Limb (tissue), 2 donors: ENCODE results near the gene SRSF1.
"Not testable (repeated sequence)": the region's sequence is repeated elsewhere in the genome, so short reads cannot be mapped to it uniquely, and the experiment has no call there.

Experiments
- DNase-seq, 2 donors: peaks; one replicate each; pipeline ENCODE4 v3.0.0-alpha.2; 2016; ENCODE audit errors: extremely low spot score in 2 of 2

The SRSF1 gene

DNA sequence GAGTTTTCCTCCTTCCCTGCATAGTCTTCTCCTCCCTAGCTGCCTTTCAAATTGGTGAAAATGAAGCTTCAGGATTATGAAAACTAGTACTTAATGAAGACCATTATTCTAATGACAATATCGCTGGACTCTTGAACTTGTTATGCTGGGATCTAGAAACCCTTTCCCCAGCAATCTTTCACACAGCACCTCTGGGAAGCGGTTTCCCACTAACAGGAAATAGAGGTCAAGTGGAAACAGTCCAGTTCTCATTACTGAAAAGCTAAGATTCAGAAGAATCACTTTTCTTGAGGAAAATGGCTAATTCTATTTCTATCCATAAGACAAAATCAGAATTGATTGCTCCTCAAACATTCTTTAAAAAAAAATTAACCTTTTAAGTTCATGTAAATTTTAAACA, 17.0 kb downstream of the SRSF1 start:
- no peak for DNase-seq

DNA sequence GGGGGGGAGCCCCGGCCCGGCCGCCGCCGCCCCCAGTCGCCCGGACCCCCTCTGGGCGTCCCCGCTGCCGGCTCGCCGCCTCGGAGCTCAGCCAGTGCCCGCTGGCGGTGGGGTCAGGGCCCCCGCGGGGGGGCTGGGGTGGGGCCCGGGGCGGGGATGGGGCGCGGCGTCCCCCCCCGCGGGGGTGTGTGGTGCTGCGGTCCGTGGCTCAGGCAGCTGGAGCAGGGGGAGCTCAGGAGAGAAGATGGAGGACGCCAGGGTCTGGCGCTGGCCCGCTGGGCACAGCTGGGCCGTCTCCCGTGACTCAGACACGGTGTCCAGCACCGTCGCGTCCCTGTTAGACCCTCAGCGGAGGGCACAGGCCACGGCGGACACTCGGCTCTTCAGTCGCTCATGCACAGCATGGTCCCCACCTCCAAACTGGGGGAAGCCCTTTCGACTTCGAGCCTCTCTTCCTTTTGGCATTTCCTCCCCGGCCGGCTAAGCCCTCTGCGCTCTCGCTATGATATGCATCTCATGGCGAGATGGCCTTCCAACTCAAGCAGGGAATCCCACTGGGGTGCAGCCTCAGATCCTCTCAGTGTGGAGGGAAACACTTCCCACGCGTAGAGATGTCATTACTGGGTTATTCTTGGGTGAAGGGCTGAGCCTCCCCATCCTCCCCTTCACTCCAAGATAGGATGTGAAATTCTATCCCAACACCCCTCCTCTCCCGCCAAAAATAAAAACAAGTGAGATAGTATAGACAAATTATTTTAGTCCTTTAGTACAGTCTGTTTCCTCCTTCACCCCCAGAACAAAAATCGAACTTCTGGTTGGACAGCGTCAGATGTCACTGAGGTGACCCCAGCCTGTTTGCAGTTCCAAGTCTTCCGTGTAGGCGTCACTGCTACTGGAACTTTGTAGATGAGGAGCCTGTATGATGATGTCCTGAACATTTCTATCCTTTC, 18.5 kb downstream of the SRSF1 start:
- DNase-seq, result peak; percentile 81 to 87

DNA sequence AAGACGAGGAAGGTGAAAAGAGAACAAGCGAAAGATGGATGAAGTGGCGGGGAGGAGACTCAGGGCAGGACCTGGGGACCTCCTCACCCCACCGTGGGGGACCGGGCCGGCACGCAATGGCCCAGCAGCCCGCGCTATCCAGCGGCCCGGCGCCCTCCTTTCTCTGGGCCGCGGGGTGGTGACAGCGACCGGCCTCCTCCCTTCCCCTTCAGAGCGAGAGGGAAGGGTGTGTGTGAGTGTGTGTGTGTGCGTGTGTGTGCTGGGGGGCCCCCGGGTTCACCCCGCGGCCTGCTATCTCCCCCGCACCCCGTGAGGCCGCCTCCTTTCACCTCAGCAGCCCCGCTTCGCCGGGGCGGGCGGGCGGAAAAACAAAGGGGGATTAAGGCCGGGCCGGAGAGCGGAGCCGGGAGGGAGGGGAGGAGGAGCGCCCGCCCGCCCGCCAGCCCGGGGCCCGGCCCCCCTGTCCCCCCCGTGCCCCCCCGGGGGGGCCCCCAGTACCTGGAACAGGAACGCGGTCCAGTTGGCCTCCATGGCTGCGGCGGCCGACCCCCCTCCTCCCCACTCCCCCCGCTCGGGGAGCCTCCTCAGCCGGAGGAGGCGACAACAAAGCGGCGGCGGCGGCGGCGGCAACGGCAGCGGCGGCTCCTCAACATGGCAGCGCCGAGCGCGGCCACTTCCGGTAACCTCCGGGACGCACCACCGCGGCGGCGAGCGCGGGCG, 19.3 kb downstream of the SRSF1 start, which contains the start of gene VEZF1:
Gene VEZF1 (minus strand): TSS at position 674 of the 720 bp plus-strand sequence. CDS start 143 bp downstream, at position 531.
- peak; percentile 70 to 90 for DNase-seq

DNA sequence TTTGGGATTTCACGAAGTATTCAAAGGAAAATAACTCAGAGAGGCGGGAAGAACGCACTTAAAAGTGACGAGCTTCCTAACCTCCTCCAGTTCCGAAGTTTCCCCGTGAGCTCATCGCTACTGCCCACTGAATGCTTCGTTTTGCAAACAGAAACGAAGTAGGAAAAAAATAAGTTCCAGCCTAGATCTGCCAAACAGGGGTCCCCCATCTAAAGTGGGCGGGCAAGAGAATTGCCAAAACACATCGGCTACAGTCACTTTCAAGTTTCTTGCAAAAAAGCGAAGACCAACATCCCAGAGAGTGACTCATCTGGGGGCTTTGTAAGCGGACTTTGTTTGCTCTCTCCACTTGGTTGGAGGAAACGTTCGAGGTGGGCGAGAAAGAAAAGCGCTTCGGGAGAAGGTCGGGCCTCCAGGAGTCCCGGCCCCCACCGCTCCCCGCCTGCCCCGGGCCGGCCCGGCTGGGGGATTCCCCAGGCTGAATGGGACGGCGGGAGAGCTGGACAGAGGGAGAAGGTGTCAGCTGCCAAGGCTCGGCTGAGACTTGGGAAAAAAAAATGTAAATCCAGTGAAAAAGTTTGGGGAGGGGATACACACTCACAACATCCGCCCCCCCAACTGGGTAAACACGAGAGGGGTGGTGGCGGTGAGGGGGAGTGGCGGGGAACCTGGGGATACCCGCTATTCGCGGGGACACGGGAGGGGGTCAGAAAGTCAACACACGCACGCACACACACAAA, 20.0 kb downstream of the SRSF1 start:
- DNase-seq, result peak; percentile 58 to 72

DNA sequence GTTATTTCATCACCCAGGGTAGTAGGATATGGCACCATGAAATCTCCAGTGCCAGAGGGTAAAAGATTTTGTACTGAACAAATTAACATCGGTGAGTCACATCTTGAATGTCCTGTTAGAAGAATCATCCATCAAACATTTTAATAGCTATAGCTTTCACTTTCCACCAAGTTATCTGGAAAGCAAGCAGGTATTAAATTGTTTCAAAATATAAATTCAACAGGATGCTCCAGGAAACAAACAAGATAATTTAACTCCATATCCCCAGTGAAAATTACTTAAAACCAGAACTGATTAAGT, 21.4 kb downstream of the SRSF1 start:
- no peak for DNase-seq

DNA sequence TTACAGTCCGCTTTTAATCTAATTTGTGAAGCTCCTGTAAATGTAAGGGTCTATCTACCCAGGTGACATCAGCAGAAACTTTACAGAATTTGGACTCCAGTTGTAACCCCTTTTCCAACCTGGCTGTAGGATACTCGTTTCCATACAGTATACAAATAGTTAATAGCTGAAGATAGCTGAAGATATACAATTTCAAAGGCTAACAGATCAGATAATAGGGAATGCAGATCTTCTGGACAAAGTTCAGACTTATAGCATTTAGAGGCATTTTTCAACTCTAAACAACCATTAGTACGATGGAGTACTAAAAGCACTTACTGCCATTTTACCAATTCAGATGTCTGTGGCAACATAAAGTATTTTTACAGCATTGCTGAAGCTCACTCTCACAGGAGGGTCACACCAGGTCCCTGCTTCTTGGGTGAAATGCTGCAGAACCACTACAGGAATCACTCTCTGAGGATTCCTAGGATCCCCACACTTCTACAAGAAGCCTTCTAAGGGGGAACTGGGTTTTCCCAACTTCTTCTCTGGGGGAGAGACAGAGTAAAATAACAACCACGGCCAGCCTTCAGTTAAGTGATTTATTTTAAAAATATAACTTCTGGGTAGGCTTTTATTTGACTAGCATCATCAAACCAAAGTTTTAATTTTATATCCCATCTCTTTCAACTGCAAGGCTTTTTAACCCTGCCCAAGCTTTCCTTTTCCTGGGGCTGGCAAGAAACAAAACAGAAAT, 21.9 kb downstream of the SRSF1 start:
- no peak for DNase-seq

DNA sequence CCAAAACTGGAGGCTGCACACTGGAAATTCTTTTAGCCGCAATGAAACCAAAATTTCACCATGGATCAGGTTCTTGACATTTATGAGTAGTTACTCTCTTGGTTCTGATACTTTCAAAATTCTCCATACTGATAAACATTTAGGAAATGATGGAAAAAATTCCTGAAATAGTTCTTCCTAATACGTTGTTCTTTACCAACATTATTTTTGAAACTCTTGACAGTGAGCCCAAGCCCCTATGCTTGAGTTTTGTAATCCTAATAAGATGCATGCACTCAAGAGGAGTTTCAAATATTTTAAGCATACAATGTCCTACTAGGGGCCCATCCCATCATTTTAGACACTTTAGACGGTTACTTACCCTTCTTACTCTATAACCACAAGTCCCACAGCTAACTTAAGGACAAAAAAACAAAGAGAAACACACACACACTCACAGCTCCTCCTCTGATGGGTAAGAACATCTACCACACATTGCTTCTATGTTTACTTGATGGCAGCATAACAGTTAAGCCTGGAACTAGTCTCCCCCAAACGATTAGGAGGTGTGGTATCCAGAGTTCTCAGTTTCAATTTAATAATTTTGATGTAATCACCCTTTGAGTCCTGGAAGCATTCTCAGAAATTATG, 22.7 kb downstream of the SRSF1 start:
- DNase-seq, result no peak

DNA sequence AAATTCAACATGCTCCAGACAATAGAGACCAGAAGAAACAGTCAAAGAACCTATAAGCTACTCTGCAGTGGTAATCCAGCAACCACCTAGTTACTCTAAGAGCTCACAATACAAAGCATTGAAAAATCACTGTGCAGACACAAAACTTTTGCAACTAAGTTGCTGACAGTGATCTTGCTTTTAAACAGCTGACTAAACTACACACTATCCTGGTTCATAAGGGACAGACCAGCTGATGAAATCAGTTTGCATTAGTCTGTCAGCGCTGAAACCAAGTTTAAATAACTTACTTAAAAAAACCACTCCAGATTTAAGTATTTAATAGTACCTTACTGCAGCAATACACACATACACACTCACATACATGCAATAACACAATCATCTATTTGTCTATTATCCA, 23.6 kb downstream of the SRSF1 start:
- no peak for DNase-seq

DNA sequence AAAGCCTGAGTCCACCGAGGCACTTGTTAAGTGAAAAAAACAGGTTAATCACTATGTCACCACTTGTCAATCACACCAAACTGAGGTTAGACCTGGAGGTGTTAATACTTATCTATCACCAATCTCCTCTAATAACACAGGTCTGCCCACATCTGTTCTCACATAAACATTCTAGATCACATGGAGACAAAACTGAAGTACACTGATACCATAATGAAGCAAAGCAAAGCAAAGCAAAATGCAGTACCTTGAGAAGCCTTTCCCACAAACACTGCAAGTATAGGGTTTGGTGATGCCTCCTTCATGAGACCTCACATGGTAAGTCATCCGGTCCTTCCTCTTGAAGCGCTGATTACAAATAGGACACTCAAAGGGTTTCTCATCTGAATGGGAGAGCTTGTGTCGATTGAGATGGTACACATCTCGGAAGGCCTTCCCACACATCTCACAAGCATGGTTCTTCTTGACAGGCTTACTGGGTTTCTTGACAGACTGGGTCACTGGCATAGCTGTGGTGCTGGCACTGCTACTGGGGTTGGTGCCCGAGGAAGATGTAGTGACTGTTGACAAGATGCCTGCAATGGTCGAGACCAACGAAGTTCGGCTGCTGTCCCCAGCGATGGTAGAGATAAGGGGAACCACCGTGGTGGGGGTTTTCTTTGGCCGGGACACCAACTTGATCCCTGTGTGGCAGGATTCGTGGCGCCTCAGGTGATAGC, 24.4 kb downstream of the SRSF1 start:
- DNase-seq, result no peak

DNA sequence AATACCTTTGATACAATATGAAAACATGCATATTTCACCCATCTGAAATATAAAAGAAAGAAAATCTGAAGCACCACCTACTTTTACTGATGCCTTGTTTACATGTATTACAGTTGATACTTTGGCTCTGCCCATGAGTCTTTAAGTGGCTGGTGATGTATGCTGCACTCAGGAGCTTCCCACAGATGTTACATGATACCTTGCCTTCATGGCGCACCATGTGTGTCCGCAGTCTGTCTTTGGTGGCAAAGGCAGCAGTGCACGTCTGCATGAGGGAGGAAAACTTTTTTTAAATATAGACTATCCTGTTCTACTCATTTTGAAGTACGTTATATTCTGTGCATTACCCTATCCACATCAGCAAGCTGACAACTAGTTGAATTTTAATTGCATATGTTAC, 26.5 kb downstream of the SRSF1 start:
- DNase-seq, result no peak

DNA sequence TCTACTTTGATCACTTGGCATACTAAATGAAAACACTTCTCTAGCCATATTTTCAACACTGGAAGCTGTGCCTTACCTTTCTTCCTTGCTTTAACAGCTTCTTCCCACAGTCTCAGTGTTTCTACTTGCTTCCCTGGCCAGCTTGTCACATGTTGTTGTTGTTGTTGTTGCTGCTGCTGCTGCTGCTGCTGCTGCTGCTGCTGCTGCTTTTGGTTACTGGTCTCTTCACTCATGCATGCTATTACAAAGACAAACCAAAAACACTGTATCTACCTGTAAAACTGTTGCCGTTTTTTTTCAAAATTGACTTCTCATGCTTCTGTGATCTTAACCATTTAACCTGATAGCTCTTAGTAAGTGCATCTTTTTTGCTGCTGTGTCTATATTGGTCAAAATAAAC, 28.0 kb downstream of the SRSF1 start:
- DNase-seq, result no peak

DNA sequence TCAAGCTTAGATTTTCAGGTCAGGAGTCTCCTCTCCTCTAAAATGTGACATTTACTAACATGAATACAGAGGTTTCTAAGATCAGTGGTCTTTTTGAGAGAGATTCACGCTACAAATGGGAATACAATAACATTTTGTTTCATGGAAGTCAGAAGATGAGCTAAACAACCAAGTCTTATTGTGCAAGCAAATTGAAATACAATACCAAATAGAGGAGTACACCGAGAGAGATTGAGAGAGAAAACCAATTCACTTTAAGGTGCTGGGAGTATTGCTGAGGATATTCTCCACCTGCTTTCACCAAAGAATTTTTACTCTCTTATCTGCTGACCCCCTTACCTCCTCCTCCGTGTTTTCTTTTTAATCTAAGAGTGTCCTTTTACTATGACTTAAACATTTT, 30.5 kb downstream of the SRSF1 start:
- no peak for DNase-seq

DNA sequence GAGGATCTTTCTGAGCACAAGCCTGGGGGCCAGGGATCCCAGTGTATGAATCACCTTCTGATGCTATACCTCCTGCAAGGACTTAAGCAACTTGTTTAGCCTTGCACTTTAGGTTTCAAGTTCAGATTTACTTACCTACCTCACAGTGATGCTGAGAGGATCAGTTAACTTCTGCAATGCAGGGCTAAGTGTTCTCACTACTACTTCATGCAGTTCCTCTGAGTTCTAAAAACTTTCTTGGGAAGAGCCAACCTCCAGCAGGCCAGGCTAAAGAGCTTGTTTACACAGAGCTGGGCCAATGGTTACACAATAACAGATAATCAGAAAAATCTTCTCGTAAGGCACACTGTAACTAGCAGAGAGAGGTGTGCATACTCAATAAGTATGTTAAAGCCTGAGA, 32.0 kb downstream of the SRSF1 start:
- DNase-seq, result no peak

DNA sequence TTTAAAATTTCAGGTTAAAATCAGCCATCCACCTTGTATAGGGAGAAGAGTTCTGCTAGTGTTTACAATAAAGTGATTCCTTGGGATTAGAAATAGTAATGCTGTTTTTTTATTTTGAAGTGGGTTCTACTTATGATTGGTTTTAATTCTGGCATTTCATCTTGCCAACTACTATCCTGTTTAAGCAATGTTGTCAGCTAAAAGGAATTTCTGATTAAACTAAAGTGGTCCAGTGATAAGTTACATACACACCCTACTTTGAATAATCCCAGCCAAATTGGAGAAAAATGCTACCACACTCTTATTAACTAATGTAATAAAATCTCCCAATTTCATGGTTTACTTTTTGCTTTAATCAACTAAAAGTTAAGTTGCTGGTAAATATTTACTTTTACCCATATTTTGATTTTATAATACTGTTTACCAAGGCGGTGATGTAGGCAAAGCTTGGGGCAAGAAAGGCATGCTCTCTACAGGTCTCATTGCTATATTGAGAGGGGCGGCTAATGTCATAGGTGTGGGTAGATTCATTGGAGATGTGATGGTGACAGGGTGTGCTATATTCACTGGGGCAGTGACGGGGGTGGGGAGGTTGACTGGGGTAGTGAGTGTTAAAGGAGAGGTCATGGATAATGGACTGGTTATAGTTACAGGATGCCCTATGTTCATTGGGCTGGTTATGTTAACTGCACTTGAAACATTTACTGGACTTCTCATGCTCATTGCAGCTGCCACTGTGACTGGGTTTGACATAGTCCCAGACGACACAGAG, 32.8 kb downstream of the SRSF1 start:
- DNase-seq, result not testable (repeated sequence)

DNA sequence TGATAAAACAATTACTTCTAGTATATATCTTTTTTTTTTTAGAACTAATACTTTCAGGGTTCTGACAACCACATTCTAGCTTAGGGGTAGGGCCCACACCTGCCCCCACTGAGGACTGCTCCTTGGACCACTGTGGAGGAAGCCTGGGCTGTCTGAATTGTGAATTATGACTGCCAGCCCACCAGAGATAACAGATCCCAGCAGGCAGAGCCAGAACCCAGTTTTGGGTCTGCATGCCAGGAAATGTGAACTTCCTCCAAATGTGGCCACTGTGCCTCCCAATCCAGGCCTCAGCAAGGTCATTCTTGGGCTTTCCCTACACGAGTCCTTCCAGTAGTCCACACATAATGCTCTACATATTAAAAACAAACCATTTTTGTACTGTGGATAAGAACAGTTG, 34.9 kb downstream of the SRSF1 start:
- no peak for DNase-seq

DNA sequence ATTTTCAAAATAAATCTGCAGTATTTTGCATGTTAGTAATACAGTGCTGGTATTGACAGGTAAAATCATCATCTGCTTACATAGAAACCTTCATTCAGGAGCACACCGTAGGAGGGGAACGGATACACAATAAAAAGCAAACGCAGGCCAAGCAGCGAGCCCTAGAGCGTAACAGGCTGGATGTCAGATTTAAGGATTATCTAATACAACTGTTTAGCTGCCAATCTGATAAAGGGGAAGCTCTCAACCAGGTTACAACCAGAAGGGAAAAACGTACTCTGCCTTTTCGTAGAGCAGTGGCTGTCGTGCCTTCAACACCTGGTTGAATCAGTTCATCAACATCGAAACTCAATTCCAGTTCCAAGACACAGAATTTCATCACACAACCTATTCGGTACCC, 35.5 kb downstream of the SRSF1 start:
- DNase-seq, result no peak

DNA sequence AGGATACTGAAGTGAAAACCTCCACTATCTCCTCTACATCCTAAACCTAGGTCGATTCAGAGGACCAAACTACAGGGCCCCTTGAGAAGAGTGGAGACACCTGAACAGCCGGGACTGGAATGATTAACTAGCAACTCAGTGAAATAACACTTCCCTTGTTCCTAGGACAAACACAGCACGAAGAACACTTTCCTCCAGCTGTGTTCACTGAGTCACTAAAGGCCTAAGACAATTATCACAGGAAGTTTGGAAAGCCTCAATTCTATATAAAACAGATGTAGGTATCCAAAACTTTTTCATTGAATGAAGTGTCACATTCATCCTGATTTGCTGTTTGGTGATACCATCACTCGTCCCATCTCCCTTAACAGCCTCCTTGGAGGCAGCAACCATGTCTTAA, 36.3 kb downstream of the SRSF1 start:
- peak in 1 of 2 donors; percentile 38 for DNase-seq

DNA sequence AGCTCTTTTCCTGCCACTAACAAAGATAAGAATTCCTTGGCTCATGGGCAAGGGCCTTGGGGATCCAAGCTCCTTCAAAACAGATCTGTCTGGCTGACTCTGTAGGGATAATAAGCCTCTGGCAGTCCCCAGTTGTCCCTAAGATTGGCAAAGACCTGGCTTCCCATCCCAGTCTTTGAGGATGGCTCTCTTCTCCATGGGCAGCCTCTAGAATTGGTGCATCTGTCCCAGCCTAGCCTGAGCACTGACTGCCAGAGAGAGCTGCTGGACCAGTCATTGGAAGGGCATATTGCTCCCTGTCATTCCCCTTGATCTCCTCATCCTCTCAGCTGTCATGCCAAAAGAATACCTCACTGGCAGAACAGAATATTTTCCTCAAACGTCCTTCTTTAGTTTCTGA, 38.6 kb downstream of the SRSF1 start:
- no peak for DNase-seq

DNA sequence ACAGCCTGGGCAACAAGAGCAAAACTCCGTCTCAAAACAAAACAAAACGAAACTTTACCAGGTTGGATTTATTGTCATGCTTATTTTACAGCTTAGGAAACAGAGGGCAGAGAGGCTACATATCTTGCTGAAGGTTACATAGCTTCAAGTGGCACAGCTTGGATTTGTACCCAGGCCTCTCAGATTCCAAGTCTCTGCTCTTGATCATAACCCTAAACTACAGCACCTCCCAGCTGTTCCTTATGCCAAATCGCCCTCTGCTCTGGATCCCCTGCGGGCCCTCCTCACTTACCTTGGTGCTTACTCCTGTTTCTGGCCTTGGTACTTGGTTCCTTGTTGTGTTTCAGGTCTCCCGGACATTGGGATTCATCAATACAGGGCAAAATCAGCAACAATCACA, 40.2 kb downstream of the SRSF1 start:
- DNase-seq, result no peak

DNA sequence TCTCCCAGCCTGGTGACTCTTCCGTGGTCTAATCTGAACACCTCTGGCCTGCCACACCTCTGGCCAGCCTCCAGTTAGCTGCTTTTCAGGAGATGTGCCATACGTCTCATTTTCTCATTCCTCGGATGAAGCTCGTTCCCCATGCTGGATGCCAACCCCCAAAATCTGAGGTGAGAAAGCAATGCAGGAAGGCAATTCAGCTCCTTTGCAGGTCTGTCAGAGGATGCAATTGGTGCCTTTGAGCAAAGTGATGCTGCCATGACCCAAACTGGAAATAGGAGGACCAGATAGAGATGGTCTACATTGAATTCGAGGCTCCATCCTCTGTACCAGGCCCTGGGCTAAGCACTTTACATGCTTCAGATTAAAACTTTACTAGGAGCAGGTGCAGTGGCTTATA, 40.8 kb downstream of the SRSF1 start:
- no peak for DNase-seq
